ENCODE results near the gene B2M. TPM values are rescaled to one million over a fixed set of nuclear protein-coding genes. Genes with fewer than 3 reads are reported as not detected.

B2M gene
- total and polyA plus RNA-seq, 2 of the 8 experiments (the other 6 are each of a cell fraction or from before 2014, with no cell fraction given): 78.9 to 907 TPM

GRCh38 chr15:44663410-44664308 is 47.7 kb upstream of the B2M start, which contains the start of gene SPG11 (continued):
- TF ChIP-seq GTF2F1 (IDR thresholded peaks at IDR 0.05; ENCODE audit: borderline replicate concordance, low read depth, low read length): 0 out of 2 replicates have a peak, but pooled peaks have one; percentile 11
- TF ChIP-seq KDM4A (IDR thresholded peaks at IDR 0.05; ENCODE audit: low read depth, low read length, severe bottlenecking): peak; percentile 81
- TF ChIP-seq NRF1 (IDR thresholded peaks at IDR 0.05; ENCODE audit: low read depth, low read length): peak; percentile 87
- peak; percentile 95 for TF ChIP-seq TAF1 (IDR thresholded peaks at IDR 0.05; ENCODE audit: low read depth, low read length)
- no peak for TF ChIP-seq TEAD4 (IDR thresholded peaks at IDR 0.05; ENCODE audit: low read depth, low read length)
- no peak for TF ChIP-seq CBX8 (IDR thresholded peaks at IDR 0.05; ENCODE audit: borderline replicate concordance, low read depth, low read length)
- TF ChIP-seq RAD21 (IDR thresholded peaks at IDR 0.05 in 1 of 2, conservative IDR thresholded peaks at IDR 0.05 in 1 of 2; ENCODE audit: low read depth in 2 of 2, low read length in 2 of 2): peak; percentile 93 to 94
- TF ChIP-seq BACH1 (IDR thresholded peaks at IDR 0.05; ENCODE audit: low read length): no peak; the same call in 1 of the 2 replicates
- no peak for TF ChIP-seq SUZ12 (IDR thresholded peaks at IDR 0.05; ENCODE audit: low read length)
- no peak for TF ChIP-seq CHD1 (IDR thresholded peaks at IDR 0.05; ENCODE audit: low read depth, low read length)
- TF ChIP-seq RBBP5 (IDR thresholded peaks at IDR 0.05; ENCODE audit: borderline replicate concordance, low read depth, low read length): peak; percentile 93; the same call in 1 of the 2 replicates
- TF ChIP-seq POU5F1 (IDR thresholded peaks at IDR 0.05; ENCODE audit: low read depth, low read length): no peak
- peak; percentile 98 for TF ChIP-seq PHF8 (conservative IDR thresholded peaks at IDR 0.05; ENCODE audit: low read depth, low read length)
- TF ChIP-seq EP300 (IDR thresholded peaks at IDR 0.05; ENCODE audit: borderline replicate concordance in 1 of 2, low read depth in 2 of 2, low read length in 2 of 2): no peak
- TF ChIP-seq TCF12 (IDR thresholded peaks at IDR 0.05; ENCODE audit: low read depth, low read length): 0 out of 2 replicates have a peak, but pooled peaks have one; percentile 13
- TF ChIP-seq SIX5 (IDR thresholded peaks at IDR 0.05; ENCODE audit: low read depth, low read length): no peak
- TF ChIP-seq MAX (IDR thresholded peaks at IDR 0.05): peak; percentile 92
- no peak for TF ChIP-seq SP1 (IDR thresholded peaks at IDR 0.05; ENCODE audit: low read depth, low read length)
- TF ChIP-seq CHD2 (IDR thresholded peaks at IDR 0.05; ENCODE audit: low read length): no peak
- no peak for TF ChIP-seq BRCA1 (IDR thresholded peaks at IDR 0.05; ENCODE audit: low read depth, low read length)
- TF ChIP-seq CBX5 (IDR thresholded peaks at IDR 0.05; ENCODE audit: low read depth, low read length): no peak
- TF ChIP-seq BCL11A (IDR thresholded peaks at IDR 0.05; ENCODE audit: low read depth in 2 of 2, low read length in 2 of 2): no peak
- TF ChIP-seq KDM5A (IDR thresholded peaks at IDR 0.05; ENCODE audit: low read length): peak; percentile 62; the same call in 1 of the 2 replicates

All from H1 (cell line).